Adrenal gland (tissue), 12 donors: ENCODE measurements around the gene FARS2. TPM values are rescaled to one million over a fixed set of nuclear protein-coding genes. Genes with fewer than 3 reads are reported as not detected.

ENCODE experiments used
- DNase-seq, 7 donors: peaks; one replicate each; pipeline ENCODE4 v3.0.0-alpha.2; 2019 to 2020
- H3K27ac ChIP-seq, 5 donors: fragments of 200-600 bp; sonication (generic) in 4 of 5; 1 replicate in 3 of 5; 2 replicates in 2 of 5; pipeline versions ENCODE4 v1.5.1 to v1.8.0; 2016 to 2020; ENCODE audit warnings: mild to moderate bottlenecking in 1 of 5
- H3K27me3 ChIP-seq: fragments of 200-600 bp; 2 replicates; pipeline ENCODE4 v1.8.0; 2021
- H3K36me3 ChIP-seq, 2 donors: fragments of 200-600 bp; replicated peaks in 1 of 2; 1 replicate in 1 of 2; 2 replicates in 1 of 2; pipeline versions ENCODE4 v1.5.1 to v1.8.0; 2018 to 2022
- H3K4me1 ChIP-seq, 2 donors: fragments of 200-600 bp; replicated peaks in 1 of 2; 1 replicate in 1 of 2; 2 replicates in 1 of 2; pipeline versions ENCODE4 v1.5.1 to v1.8.0; 2018 to 2021
- H3K4me3 ChIP-seq, 4 donors: fragments of 200-600 bp; sonication (generic) in 3 of 4; one replicate each; pipeline ENCODE4 v1.5.1; 2016 to 2018
- H3K9me3 ChIP-seq, 3 donors: fragments of 200-600 bp; sonication (generic) in 1 of 3; replicated peaks in 1 of 3; 1 replicate in 2 of 3; 2 replicates in 1 of 3; pipeline versions ENCODE4 v1.5.1 to v1.8.0; 2016 to 2021
- CTCF ChIP-seq, 6 experiments: fragments of 450-650 bp in 4 of 6; fragments of 200-600 bp in 2 of 6; sonication (generic) in 1 of 6; IDR thresholded peaks; 1 replicate in 5 of 6; 2 replicates in 1 of 6; pipeline versions ENCODE4 v1.5.1 to v1.8.0; 2016 to 2021; ENCODE audit warnings: antibody characterized with exemption in 6 of 6, mild to moderate bottlenecking in 2 of 6, moderate library complexity in 1 of 6
- POLR2A ChIP-seq, 2 donors: fragments of 450-650 bp; IDR thresholded peaks; one replicate each; pipeline ENCODE4 v1.6.1; 2017; ENCODE audit warnings: antibody characterized with exemption in 2 of 2, mild to moderate bottlenecking in 2 of 2, moderate library complexity in 1 of 2
- WGBS, 4 donors: extraction: QIAGEN DNeasy Blood & Tissue Kit in 2 of 4; methylation state at CpG; one replicate each; pipeline versions ENCODE4 v1.1.5 to v1.1.7; 2013 to 2017; 5-methylcytosine and 5-hydroxymethylcytosine counted together
- intact Hi-C, 2 donors: fragments of 100-400 bp; cut with DNase I; formaldehyde crosslinking; loops; one replicate each; pipeline versions ENCODE4 v1.14.1 to v1.15.0; 2022 to 2023
- polyA plus RNA-seq, 3 donors: library from polyadenylated mRNA; stranded (reverse); fragments of 200-250 nt in 2 of 3; fragments of 350-450 nt in 1 of 3; fragmentation: Illumina TruSeq in 1 of 3; extraction: RNeasy Lipid Tissue Mini Kit (QIAGEN cat#74804) in 1 of 3; gene quantifications; one replicate each; pipeline ENCODE4 v1.2.3, GENCODE V29; 2013 to 2014
- total RNA-seq, 9 donors: library from RNA; depleted of rRNA in 4 of 9; stranded (reverse); fragments of >200 nt in 4 of 9; fragments of 120-200 nt in 1 of 9; fragmentation: NEBNext Ultra II Directional in 1 of 9; extraction: Animal tissue kit (Norgen Biotek cat#: 25700) in 1 of 9; gene quantifications; one replicate each; pipeline versions ENCODE4 v1.1.0 to v1.2.4, GENCODE V29; 2013 to 2023
- donor health status: healthy with polysubstance abuse.
- donor health status: Bipolar disorder and iron deficiency.
- donor health status: DM: yes; HTN: yes; CAD: no.
- donor health status: DM: no; HTN: no; CAD: no.
- donor health status: DM: no; HTN: no; CAD: no.
- donor health status: DM: yes; HTN: yes; CAD: no.

FARS2 gene
- total and polyA plus RNA-seq, 12 donors = 7.2 to 55.2 (median 19.8) TPM

GRCh38 chr6:5517796-5518195, 256.5 kb downstream of the FARS2 start:
- TF ChIP-seq POLR2A (IDR thresholded peaks at IDR 0.05) (no peak), CTCF (IDR thresholded peaks at IDR 0.05) (no peak)
- H3K27me3 ChIP-seq = no peaks in the 10 kb centered on the region
- no peak overlapping the region for H3K4me3 ChIP-seq
- no peak overlapping the region for H3K27ac ChIP-seq
- WGBS, 4 donors = 89 to 98% (median 95%) methylated on average over 2 of the region's 2 CpGs
- no peak for DNase-seq
- H3K4me1 ChIP-seq = no peaks in the 10 kb centered on the region
- intact Hi-C loops = no loop called here
- no peaks in the 10 kb centered on the region for H3K36me3 ChIP-seq
- H3K9me3 ChIP-seq = no peaks in the 10 kb centered on the region

GRCh38 chr6:5518936-5519491, 257.7 kb downstream of the FARS2 start:
- no peak overlapping the region for H3K4me3 ChIP-seq
- intact Hi-C loops = no loop called here
- no peak for DNase-seq
- H3K27ac ChIP-seq = no peak overlapping the region
- H3K4me1 ChIP-seq = no peaks in the 10 kb centered on the region
- no peaks in the 10 kb centered on the region for H3K36me3 ChIP-seq
- no peak for TF ChIP-seq POLR2A (IDR thresholded peaks at IDR 0.05)
- no peak for TF ChIP-seq CTCF (IDR thresholded peaks at IDR 0.05)
- no peaks in the 10 kb centered on the region for H3K27me3 ChIP-seq
- H3K9me3 ChIP-seq = no peaks in the 10 kb centered on the region

- no peak for DNase-seq
- H3K9me3 ChIP-seq = no peaks in the 10 kb centered on the region
- no peaks in the 10 kb centered on the region for H3K27me3 ChIP-seq
- H3K4me1 ChIP-seq = no peaks in the 10 kb centered on the region
- no peaks in the 10 kb centered on the region for H3K36me3 ChIP-seq
- H3K27ac ChIP-seq = no peak overlapping the region
- TF ChIP-seq CTCF (IDR thresholded peaks at IDR 0.05) = no peak
- TF ChIP-seq POLR2A (IDR thresholded peaks at IDR 0.05) = no peak
- intact Hi-C loops = no loop called here
- no peak overlapping the region for H3K4me3 ChIP-seq
- WGBS, 4 donors = 74 to 86% (median 81%) methylated on average over 2 of the region's 2 CpGs
Observed at GRCh38 chr6:5520796-5521195, 259.5 kb downstream of the FARS2 start.

GRCh38 chr6:5521322-5521721, 260.0 kb downstream of the FARS2 start:
- no peak for DNase-seq
- 64 to 78% (median 70%) methylated on average over 3 of the region's 3 CpGs for WGBS, 4 donors
- H3K4me3 ChIP-seq = no peak overlapping the region
- no peaks in the 10 kb centered on the region for H3K36me3 ChIP-seq
- TF ChIP-seq POLR2A (IDR thresholded peaks at IDR 0.05) (no peak), CTCF (IDR thresholded peaks at IDR 0.05) (no peak)
- H3K9me3 ChIP-seq = no peaks in the 10 kb centered on the region
- no peak overlapping the region for H3K27ac ChIP-seq
- intact Hi-C loops = no loop called here
- no peaks in the 10 kb centered on the region for H3K27me3 ChIP-seq
- no peaks in the 10 kb centered on the region for H3K4me1 ChIP-seq
